ENCODE data around the gene CNTNAP2. TPM values are rescaled to one million over a fixed set of nuclear protein-coding genes. Genes with fewer than 3 reads are reported as not detected.

CNTNAP2 gene
- total and polyA plus RNA-seq, 2 of the 8 experiments (the other 6 are each of a cell fraction or from before 2014, with no cell fraction given) = 27.9 to 71.0 TPM

GRCh38 chr7:148395352-148395811 lies 2278.8 kb downstream of the CNTNAP2 start (continued):
- TF ChIP-seq CTBP2 (IDR thresholded peaks at IDR 0.05; ENCODE audit: borderline replicate concordance, insufficient read depth, insufficient read length, low read length) (no peak), ZNF274 (IDR thresholded peaks at IDR 0.05; ENCODE audit: borderline replicate concordance, extremely low read depth, low read length) (no peak), KDM1A (IDR thresholded peaks at IDR 0.05; ENCODE audit: borderline replicate concordance, low read length) (no peak)
